Stomach (tissue), 9 donors: ENCODE measurements around the gene PRDM16. TPM values are rescaled to one million over a fixed set of nuclear protein-coding genes. Genes with fewer than 3 reads are reported as not detected.

Experiments used
- DNase-seq, 2 donors: peaks; one replicate each; pipeline versions ENCODE4 v3.0.0 to v3.0.0-alpha.2; 2013 to 2019
- H3K27ac ChIP-seq, 5 donors: fragments of 200-600 bp in 4 of 5; sonication (generic) in 4 of 5; one replicate each; pipeline ENCODE4 v1.5.1; 2013 to 2019; ENCODE audit warnings: mild to moderate bottlenecking in 1 of 5, moderate library complexity in 1 of 5
- H3K27me3 ChIP-seq, 3 donors: fragments of 200-600 bp; sonication (generic); one replicate each; pipeline ENCODE4 v1.5.1; 2017 to 2019; ENCODE audit warnings: mixed run types in 1 of 3
- H3K36me3 ChIP-seq, 4 donors: fragments of 200-600 bp; sonication (generic); 1 replicate in 3 of 4; 2 replicates in 1 of 4; pipeline ENCODE4 v1.5.1; 2016 to 2019
- H3K4me1 ChIP-seq, 4 donors: fragments of 200-600 bp; sonication (generic); one replicate each; pipeline ENCODE4 v1.5.1; 2016 to 2019
- H3K4me3 ChIP-seq, 4 donors: fragments of 200-600 bp; sonication (generic) in 3 of 4; one replicate each; pipeline ENCODE4 v1.5.1; 2016 to 2019; ENCODE audit warnings: mild to moderate bottlenecking in 1 of 4
- H3K9me3 ChIP-seq, 4 donors: fragments of 200-600 bp; sonication (generic); one replicate each; pipeline ENCODE4 v1.5.1; 2016 to 2019
- EP300 ChIP-seq: sonication (generic); formaldehyde crosslinking; IDR thresholded peaks from one replicate; pipeline ENCODE4 v1.6.1; 2017; ENCODE audit warnings: antibody characterized with exemption
- POLR2A ChIP-seq, 4 donors: fragments of 450-650 bp; IDR thresholded peaks; one replicate each; pipeline ENCODE4 v1.6.1; 2016; ENCODE audit warnings: antibody characterized with exemption in 4 of 4, control low read depth in 2 of 4, mild to moderate bottlenecking in 1 of 4, moderate library complexity in 1 of 4
- POLR2AphosphoS5 ChIP-seq, 3 donors: sonication (generic); formaldehyde crosslinking; IDR thresholded peaks; one replicate each; pipeline ENCODE4 v1.6.1; 2016; ENCODE audit warnings: antibody characterized with exemption in 3 of 3
- WGBS, 5 donors: extraction: QIAGEN DNeasy Blood & Tissue Kit in 3 of 5; methylation state at CpG; one replicate each; pipeline versions ENCODE4 v1.1.5 to v1.1.7; 2013 to 2018; 5-methylcytosine and 5-hydroxymethylcytosine counted together
- intact Hi-C: fragments of 100-400 bp; cut with DNase I; formaldehyde crosslinking; loops from one replicate; pipeline ENCODE4 v1.15.1; 2023; ENCODE audit warnings: low total_unique reads
- polyA plus RNA-seq, 3 donors: library from polyadenylated mRNA; stranded (reverse); fragments of 200-250 nt; gene quantifications; one replicate each; pipeline ENCODE4 v1.2.3, GENCODE V29; 2013
- total RNA-seq, 5 donors: library from RNA; depleted of rRNA; stranded (reverse); fragments of >200 nt; gene quantifications; one replicate each; pipeline versions ENCODE4 v1.1.0 to v1.2.3, GENCODE V29; 2014 to 2016
- TF ChIP-seq, protein P1 (sequence below), 7 experiments: fragments of 450-650 bp in 4 of 7; fragments of 200-600 bp in 3 of 7; sonication (generic) in 3 of 7; IDR thresholded peaks; one replicate each; pipeline ENCODE4 v1.5.1; 2016 to 2019; ENCODE audit warnings: antibody characterized with exemption in 7 of 7, control low read depth in 2 of 7, mild to moderate bottlenecking in 1 of 7
- donor health status: healthy with polysubstance abuse.
- donor health status: Bipolar disorder and iron deficiency.
- donor health status: healthy.

The PRDM16 gene
- total and polyA plus RNA-seq, 8 donors: 0.29 to 222 (median 15.8) TPM

DNA sequence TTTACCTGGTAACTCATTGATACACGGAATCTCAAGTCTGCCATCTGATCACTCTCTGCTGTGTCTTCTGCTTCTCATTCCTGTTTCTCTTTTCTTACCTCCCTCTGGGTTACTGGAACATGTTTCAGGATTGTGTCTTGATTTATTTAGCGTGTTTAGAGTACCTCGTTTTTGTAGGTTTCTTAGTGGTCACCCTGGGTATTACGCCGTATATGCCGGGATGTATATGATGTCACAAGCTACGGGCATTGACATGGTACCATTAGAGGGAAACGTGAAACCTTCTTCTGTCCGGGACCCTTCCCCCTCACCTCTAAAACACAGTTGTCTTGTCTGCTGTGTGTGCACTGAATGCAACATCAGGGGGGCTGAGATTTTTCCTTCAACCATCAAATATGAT is 45.0 kb upstream of the PRDM16 start:
- TF ChIP-seq POLR2AphosphoS5 (IDR thresholded peaks at IDR 0.05): no peak
- TF ChIP-seq, protein P1, sequence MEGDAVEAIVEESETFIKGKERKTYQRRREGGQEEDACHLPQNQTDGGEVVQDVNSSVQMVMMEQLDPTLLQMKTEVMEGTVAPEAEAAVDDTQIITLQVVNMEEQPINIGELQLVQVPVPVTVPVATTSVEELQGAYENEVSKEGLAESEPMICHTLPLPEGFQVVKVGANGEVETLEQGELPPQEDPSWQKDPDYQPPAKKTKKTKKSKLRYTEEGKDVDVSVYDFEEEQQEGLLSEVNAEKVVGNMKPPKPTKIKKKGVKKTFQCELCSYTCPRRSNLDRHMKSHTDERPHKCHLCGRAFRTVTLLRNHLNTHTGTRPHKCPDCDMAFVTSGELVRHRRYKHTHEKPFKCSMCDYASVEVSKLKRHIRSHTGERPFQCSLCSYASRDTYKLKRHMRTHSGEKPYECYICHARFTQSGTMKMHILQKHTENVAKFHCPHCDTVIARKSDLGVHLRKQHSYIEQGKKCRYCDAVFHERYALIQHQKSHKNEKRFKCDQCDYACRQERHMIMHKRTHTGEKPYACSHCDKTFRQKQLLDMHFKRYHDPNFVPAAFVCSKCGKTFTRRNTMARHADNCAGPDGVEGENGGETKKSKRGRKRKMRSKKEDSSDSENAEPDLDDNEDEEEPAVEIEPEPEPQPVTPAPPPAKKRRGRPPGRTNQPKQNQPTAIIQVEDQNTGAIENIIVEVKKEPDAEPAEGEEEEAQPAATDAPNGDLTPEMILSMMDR (IDR thresholded peaks at IDR 0.05): peak in 1 of 7 experiments; percentile 10

DNA sequence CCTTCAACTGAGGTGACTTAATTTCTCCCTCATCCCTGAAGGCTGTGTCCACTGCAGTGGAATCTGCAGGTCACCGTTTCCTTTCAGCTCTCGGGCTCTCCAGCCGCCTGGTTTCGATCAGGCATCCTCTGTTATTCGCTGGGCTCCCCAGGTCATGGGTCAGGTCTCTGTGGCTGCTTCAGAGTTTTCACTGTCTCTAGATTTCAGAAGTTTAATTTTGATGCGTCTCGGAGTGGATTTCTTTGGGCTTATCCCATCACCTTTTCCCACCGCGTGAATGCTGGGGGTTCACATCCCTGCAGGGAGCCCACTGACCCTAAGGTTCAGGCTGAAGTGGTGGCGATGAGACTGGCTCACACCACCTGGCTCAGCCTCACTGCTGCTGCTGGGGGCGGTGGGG is 44.4 kb upstream of the PRDM16 start:
- Histone ChIP-seq H3K4me1 (no peaks in the 10 kb centered on the region), H3K27me3 (peaks cover 0 to 41% (median 16%) of the 10 kb centered on the region in 3 donors), H3K36me3 (no peaks in the 10 kb centered on the region), H3K4me3 (no peak overlapping the region), H3K27ac (no peak overlapping the region), H3K9me3 (no peaks in the 10 kb centered on the region)
- intact Hi-C loops: no loop called here
- no peak for DNase-seq
- WGBS, 5 donors: 85 to 93% (median 93%) methylated on average over 11 of the region's 11 CpGs
- TF ChIP-seq EP300 (no peak), POLR2A (IDR thresholded peaks at IDR 0.05) (no peak), POLR2AphosphoS5 (IDR thresholded peaks at IDR 0.05) (no peak)

More for the DNA sequence above, 45.0 kb upstream of the PRDM16 start:
- DNase-seq: no peak
- Histone ChIP-seq H3K9me3 (no peaks in the 10 kb centered on the region), H3K36me3 (no peaks in the 10 kb centered on the region), H3K27ac (no peak overlapping the region), H3K4me1 (no peaks in the 10 kb centered on the region), H3K4me3 (no peak overlapping the region), H3K27me3 (peaks cover 0 to 41% (median 10%) of the 10 kb centered on the region in 3 donors)
- WGBS, 5 donors: 74 to 90% (median 81%) methylated on average over 9 of the region's 9 CpGs
- intact Hi-C loops: no loop called here

DNA sequence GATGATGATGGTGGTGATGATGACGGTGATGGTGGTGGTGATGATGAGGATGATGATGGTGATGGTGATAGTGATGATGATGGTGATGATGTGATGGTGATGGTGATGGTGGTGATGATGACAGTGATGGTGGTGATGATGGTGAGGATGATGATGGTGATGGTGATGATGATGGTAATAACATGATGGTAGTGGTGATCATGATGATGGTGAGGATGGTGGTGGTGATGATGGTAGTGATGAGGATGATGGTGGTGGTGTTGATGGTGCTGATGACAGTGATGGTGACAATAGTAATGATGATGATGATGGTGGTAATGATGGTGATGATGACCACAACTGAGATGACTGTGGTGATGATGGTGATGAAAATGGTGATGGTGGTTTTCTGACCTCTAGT is 42.9 kb upstream of the PRDM16 start:
- no peak for TF ChIP-seq EP300
- TF ChIP-seq, protein P1 (IDR thresholded peaks at IDR 0.05): no peak
- TF ChIP-seq POLR2A (IDR thresholded peaks at IDR 0.05): no peak
- TF ChIP-seq POLR2AphosphoS5 (IDR thresholded peaks at IDR 0.05): no peak

DNA sequence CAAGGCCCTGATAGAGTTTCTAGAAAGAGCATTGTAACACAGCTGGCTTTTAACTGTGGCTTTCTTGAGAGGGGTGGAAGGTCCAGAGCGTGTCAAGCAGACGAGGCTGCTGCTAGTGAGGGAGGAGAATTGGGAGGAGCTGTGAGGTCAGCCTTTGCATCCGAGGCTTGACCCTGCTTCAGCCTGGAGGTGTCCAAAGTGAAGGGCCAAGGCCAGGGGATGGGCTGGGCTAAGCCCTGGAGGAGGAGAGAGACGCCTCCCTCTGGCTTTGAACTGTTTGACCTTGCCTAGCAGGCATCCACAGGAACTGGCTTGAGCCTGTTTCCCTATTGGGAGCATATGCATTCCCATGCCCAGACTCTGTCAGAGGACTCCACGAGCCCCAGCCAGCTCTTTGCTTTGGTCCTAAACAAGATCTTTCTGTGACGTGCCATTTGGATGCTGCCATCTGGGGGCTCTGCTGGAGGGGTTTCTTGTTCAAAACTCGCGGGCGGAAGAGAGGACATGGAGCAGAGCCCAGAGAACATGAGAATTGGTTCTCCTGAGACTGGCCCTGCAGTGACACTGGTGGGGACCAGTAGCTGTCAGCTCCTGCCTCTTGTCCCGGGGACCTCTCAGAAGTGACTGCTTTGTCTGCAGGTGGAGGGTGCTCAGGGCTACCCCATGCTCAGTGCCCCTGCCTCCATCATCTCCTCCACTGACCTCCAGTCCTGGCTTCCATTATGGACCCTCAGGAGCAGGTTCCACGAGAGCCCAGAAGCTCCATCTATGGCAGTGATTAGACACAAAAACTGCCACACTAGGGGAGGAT is 42.2 kb upstream of the PRDM16 start:
- intact Hi-C loops: no loop called here
- H3K4me3 ChIP-seq: no peak overlapping the region
- H3K4me1 ChIP-seq: no peaks in the 10 kb centered on the region
- H3K27me3 ChIP-seq: peaks cover 0 to 59% (median 19%) of the 10 kb centered on the region in 3 donors
- TF ChIP-seq, protein P1 (IDR thresholded peaks at IDR 0.05): no peak
- TF ChIP-seq EP300 (no peak), POLR2AphosphoS5 (IDR thresholded peaks at IDR 0.05) (no peak), POLR2A (IDR thresholded peaks at IDR 0.05) (no peak)
- WGBS, 5 donors: 84 to 88% (median 86%) methylated on average over 10 to 11 of the region's 11 CpGs
- no peak for DNase-seq
- H3K36me3 ChIP-seq: no peaks in the 10 kb centered on the region
- H3K27ac ChIP-seq: no peak overlapping the region
- H3K9me3 ChIP-seq: no peaks in the 10 kb centered on the region

More for the DNA sequence above, 42.9 kb upstream of the PRDM16 start:
- WGBS, 5 donors: 86 to 100% (median 95%) methylated on average over 1 of the region's 1 CpG
- Histone ChIP-seq H3K27ac (no peak overlapping the region), H3K36me3 (no peaks in the 10 kb centered on the region), H3K9me3 (no peaks in the 10 kb centered on the region), H3K27me3 (peaks cover 0 to 53% (median 19%) of the 10 kb centered on the region in 3 donors), H3K4me1 (no peaks in the 10 kb centered on the region), H3K4me3 (no peak overlapping the region)
- DNase-seq: no peak
- intact Hi-C loops: no loop called here
